Fibroblast of lung (primary cell): ENCODE measurements around the gene PGF.

Source experiments
- CTCF ChIP-seq, 2 donors: IDR thresholded peaks in 1 of 2; conservative IDR thresholded peaks in 1 of 2; 1 replicate in 1 of 2; 2 replicates in 1 of 2; pipeline ENCODE4 v1.5.1; 2011 to 2012; ENCODE audit warnings: low read length in 2 of 2, control low read depth in 1 of 2, inconsistent platforms in 1 of 2, low read depth in 1 of 2, mild to moderate bottlenecking in 1 of 2
- EZH2 ChIP-seq: IDR thresholded peaks from 2 replicates; pipeline ENCODE4 v1.5.1; 2012; ENCODE audit warnings: low read length, control low read depth, mild to moderate bottlenecking; ENCODE audit errors: missing control alignments

- TF ChIP-seq CTCF (conservative IDR thresholded peaks at IDR 0.05 in 1 of 2, IDR thresholded peaks at IDR 0.05 in 1 of 2; ENCODE audit: low read depth in 1 of 2, low read length in 2 of 2) = no peak
- TF ChIP-seq EZH2 = no peak
Observed at GRCh38 chr14:74932401-74932901, 22.9 kb downstream of the PGF start.
